GM18505 (cell line): ENCODE results near the gene ATF4.
A peak's percentile ranks its signal among the peaks of the same experiment; 100 is the strongest.

Source experiments
- ATAC-seq: cut with Tn5 transposase; IDR thresholded peaks from one replicate; pipeline ENCODE4 v1.9.1; 2021; ENCODE audit not compliant: unreplicated experiment
- POLR2A ChIP-seq: IDR thresholded peaks from 4 replicates; pipeline ENCODE4 v1.6.1; 2011; ENCODE audit warnings: borderline replicate concordance; ENCODE audit not compliant: insufficient read depth, insufficient read length; ENCODE audit errors: extremely low read depth

Gene ATF4

GRCh38 chr22:39524089-39524752, 3.9 kb downstream of the ATF4 start:
- TF ChIP-seq POLR2A, result no peak
- no peak for ATAC-seq

- TF ChIP-seq POLR2A, result no peak
- ATAC-seq, result no peak
Observed at GRCh38 chr22:39524753-39525657, 4.6 kb downstream of the ATF4 start.

GRCh38 chr22:39525658-39525975, 5.3 kb downstream of the ATF4 start:
- no peak for ATAC-seq
- TF ChIP-seq POLR2A, result no peak

GRCh38 chr22:39526736-39527171, 6.4 kb downstream of the ATF4 start:
- no peak for ATAC-seq
- no peak for TF ChIP-seq POLR2A

- TF ChIP-seq POLR2A, result no peak
- no peak for ATAC-seq
Observed at GRCh38 chr22:39527481-39527961, 7.2 kb downstream of the ATF4 start.

- peak; percentile 54 for TF ChIP-seq POLR2A
- ATAC-seq, result no peak
Observed at GRCh38 chr22:39528080-39528661, 7.8 kb downstream of the ATF4 start.

- peak; percentile 28 for ATAC-seq
- no peak for TF ChIP-seq POLR2A
Observed at GRCh38 chr22:39528681-39529486, 8.5 kb downstream of the ATF4 start.

GRCh38 chr22:39529487-39529851, 9.1 kb downstream of the ATF4 start:
- no peak for TF ChIP-seq POLR2A
- ATAC-seq, result no peak

- no peak for TF ChIP-seq POLR2A
- ATAC-seq, result no peak
Observed at GRCh38 chr22:39530116-39530515, 9.8 kb downstream of the ATF4 start.

- ATAC-seq, result no peak
- TF ChIP-seq POLR2A, result no peak
Observed at GRCh38 chr22:39530692-39531331, 10.4 kb downstream of the ATF4 start.

GRCh38 chr22:39532215-39533073, 12.1 kb downstream of the ATF4 start, which contains the start of gene RPS19BP1:
TSS of gene RPS19BP1 (minus strand) at chr22:39532748. CDS start at chr22:39532738, 10 bp downstream.
- peak; percentile 98 for TF ChIP-seq POLR2A
- peak; percentile 67 for ATAC-seq
